ENCODE data around the gene CFTR.
"Not testable (repeated sequence)": the region's sequence is repeated elsewhere in the genome, so short reads cannot be mapped to it uniquely, and the experiment has no call there.

Gene CFTR

GRCh38 chr7:117505238-117505637, 25.4 kb downstream of the CFTR start:
- no peak for FAIRE-seq

GRCh38 chr7:117508676-117509075, 28.9 kb downstream of the CFTR start:
- no peak for FAIRE-seq

- FAIRE-seq = not testable (repeated sequence)
Observed at GRCh38 chr7:117517194-117517593, 37.4 kb downstream of the CFTR start.

GRCh38 chr7:117530390-117530789, 50.6 kb downstream of the CFTR start:
- no peak for FAIRE-seq

- FAIRE-seq = no peak
Observed at GRCh38 chr7:117531595-117532244, 51.9 kb downstream of the CFTR start.

- no peak for FAIRE-seq
Observed at GRCh38 chr7:117538053-117538452, 58.2 kb downstream of the CFTR start.

GRCh38 chr7:117544061-117544460, 64.2 kb downstream of the CFTR start:
- FAIRE-seq = no peak

GRCh38 chr7:117548035-117548434, 68.2 kb downstream of the CFTR start:
- no peak for FAIRE-seq

GRCh38 chr7:117550625-117551024, 70.8 kb downstream of the CFTR start:
- FAIRE-seq = no peak

GRCh38 chr7:117552660-117553059, 72.8 kb downstream of the CFTR start:
- FAIRE-seq = no peak

GRCh38 chr7:117555260-117555659, 75.4 kb downstream of the CFTR start:
- FAIRE-seq = no peak

GRCh38 chr7:117559391-117559790, 79.6 kb downstream of the CFTR start:
- FAIRE-seq = no peak

- no peak for FAIRE-seq
Observed at GRCh38 chr7:117560030-117560429, 80.2 kb downstream of the CFTR start.

- FAIRE-seq = no peak
Observed at GRCh38 chr7:117562759-117563158, 82.9 kb downstream of the CFTR start.

GRCh38 chr7:117564080-117564479, 84.3 kb downstream of the CFTR start:
- no peak for FAIRE-seq

- no peak for FAIRE-seq
Observed at GRCh38 chr7:117564627-117565026, 84.8 kb downstream of the CFTR start.

- no peak for FAIRE-seq
Observed at GRCh38 chr7:117565226-117565625, 85.4 kb downstream of the CFTR start.

GRCh38 chr7:117567781-117568180, 88.0 kb downstream of the CFTR start:
- no peak for FAIRE-seq

- no peak for FAIRE-seq
Observed at GRCh38 chr7:117572856-117573620, 93.2 kb downstream of the CFTR start.

GRCh38 chr7:117581424-117581823, 101.6 kb downstream of the CFTR start:
- FAIRE-seq = no peak

GRCh38 chr7:117582219-117582704, 102.4 kb downstream of the CFTR start:
- no peak for FAIRE-seq

GRCh38 chr7:117587931-117588330, 108.1 kb downstream of the CFTR start:
- no peak for FAIRE-seq

- no peak for FAIRE-seq
Observed at GRCh38 chr7:117588352-117588794, 108.5 kb downstream of the CFTR start.

GRCh38 chr7:117590191-117590590, 110.4 kb downstream of the CFTR start:
- FAIRE-seq = no peak
